WERI-Rb-1 (cell line): ENCODE results near the gene CTTN.
A peak's percentile ranks its signal among the peaks of the same experiment; 100 is the strongest.

Experiments used
- DNase-seq: peaks from one replicate; pipeline ENCODE4 v3.0.0-alpha.2; 2020
- H3K27ac ChIP-seq: fragments of 250-450 bp; sonication (Bioruptor Pico); 2 replicates; pipeline ENCODE4 v1.5.1; 2020; ENCODE audit warnings: mild to moderate bottlenecking, moderate library complexity
- H3K27me3 ChIP-seq: fragments of 250-450 bp; sonication (Bioruptor Pico); 2 replicates; pipeline ENCODE4 v1.5.1; 2021; ENCODE audit warnings: mild to moderate bottlenecking, low read depth, moderate library complexity; ENCODE audit not compliant: insufficient read depth, severe bottlenecking
- H3K36me3 ChIP-seq: fragments of 250-450 bp; sonication (Bioruptor Pico); 2 replicates; pipeline ENCODE4 v1.5.1; 2020; ENCODE audit warnings: mild to moderate bottlenecking, moderate library complexity
- H3K4me3 ChIP-seq: 2 replicates; pipeline ENCODE4 v1.5.1; 2011; ENCODE audit warnings: low read depth, mild to moderate bottlenecking, control low read depth, low read length
- H3K9me3 ChIP-seq: fragments of 250-450 bp; sonication (Bioruptor Pico); 2 replicates; pipeline ENCODE4 v1.5.1; 2021; ENCODE audit warnings: mild to moderate bottlenecking, moderate library complexity; ENCODE audit not compliant: severe bottlenecking
- TF ChIP-seq, protein P1 (sequence below): IDR thresholded peaks from 2 replicates; pipeline ENCODE4 v1.5.1; 2011; ENCODE audit warnings: low read depth, mild to moderate bottlenecking, control low read depth, inconsistent platforms, low read length

Gene CTTN

DNA sequence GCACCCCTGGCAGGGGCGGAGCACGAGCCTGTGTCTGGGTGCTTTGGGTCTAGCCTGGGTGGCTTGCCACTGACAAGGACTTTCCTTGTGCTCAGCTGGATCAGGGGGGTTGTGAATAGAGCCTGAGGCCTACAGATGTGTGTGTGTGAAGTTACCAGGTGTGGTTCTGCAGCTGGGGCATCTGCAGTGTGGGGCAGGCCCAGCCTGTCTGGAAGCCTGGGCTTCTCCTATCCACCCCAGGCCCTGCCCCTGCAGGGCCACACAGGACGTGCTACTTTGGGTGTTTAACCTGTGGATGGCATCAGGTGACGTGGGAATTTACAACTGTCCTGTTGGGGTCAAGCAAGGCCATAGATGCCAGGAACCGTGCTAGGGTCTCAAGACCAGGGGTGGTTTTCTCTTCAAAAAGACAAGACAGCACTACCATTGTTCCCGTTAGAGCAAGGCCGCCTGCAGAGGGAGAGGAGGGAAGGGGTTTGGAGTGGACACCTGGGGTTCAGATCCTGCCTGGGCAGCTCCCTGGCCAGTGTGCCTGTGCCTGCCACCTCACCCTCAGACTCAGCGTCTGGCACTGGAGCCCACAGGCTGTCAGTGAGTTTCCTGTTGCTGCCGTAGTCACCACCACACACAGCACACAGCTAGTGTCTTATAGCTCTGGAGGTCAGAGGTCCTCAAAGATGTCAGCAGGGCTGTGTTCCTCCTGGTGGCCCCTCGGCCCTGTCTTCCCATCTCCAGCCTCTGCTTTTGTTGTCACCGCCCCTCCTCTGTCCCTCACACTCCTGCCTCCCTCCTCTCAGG is 31.6 kb downstream of the CTTN start:
- DNase-seq = no peak
- Histone ChIP-seq H3K4me3 (no peak overlapping the region), H3K36me3 (peaks cover 71% of the 10 kb centered on the region), H3K27me3 (no peaks in the 10 kb centered on the region), H3K27ac (no peak overlapping the region), H3K9me3 (no peaks in the 10 kb centered on the region)
- TF ChIP-seq, protein P1, sequence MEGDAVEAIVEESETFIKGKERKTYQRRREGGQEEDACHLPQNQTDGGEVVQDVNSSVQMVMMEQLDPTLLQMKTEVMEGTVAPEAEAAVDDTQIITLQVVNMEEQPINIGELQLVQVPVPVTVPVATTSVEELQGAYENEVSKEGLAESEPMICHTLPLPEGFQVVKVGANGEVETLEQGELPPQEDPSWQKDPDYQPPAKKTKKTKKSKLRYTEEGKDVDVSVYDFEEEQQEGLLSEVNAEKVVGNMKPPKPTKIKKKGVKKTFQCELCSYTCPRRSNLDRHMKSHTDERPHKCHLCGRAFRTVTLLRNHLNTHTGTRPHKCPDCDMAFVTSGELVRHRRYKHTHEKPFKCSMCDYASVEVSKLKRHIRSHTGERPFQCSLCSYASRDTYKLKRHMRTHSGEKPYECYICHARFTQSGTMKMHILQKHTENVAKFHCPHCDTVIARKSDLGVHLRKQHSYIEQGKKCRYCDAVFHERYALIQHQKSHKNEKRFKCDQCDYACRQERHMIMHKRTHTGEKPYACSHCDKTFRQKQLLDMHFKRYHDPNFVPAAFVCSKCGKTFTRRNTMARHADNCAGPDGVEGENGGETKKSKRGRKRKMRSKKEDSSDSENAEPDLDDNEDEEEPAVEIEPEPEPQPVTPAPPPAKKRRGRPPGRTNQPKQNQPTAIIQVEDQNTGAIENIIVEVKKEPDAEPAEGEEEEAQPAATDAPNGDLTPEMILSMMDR = no peak

DNA sequence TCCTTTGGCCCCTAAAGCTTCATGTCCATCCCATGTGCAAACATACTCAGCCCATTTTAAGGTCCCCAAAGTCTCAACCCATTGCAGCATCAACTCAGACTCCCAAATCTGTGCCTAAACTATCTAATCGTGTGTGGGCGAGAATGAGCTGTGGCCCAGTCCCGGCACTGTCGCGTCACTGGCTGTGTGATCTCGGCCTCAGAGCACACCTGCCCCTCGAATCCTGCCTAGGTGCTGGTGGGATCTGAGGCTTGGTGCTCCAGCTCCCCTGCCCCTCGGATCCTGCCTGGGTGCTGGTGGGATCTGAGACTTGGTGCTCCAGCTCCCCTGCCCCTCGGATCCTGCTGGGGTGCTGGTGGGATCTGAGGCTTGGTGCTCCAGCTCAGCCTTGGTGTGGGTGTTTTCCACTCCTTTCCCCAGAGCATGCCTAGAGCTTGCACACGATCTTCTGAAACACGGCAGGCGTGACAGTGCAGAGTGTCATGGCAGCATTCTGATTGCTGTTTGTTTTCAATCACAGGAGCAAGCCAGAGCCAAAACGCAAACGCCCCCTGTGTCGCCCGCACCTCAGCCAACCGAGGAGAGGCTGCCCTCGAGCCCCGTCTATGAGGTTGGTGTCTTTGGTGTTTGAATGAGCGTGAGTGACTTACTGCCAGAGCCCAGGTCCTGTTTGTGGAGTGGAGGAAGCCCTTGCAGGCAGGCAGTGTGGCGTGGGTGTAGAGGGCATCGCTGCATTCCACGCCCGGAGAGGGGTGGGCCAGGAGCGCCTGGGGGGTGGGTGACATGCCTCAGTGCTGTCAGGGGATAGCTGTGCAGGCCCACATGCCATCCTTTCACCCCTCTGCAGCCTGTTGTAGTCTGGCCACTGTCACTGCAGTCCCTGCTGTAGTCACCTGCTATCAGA is 32.6 kb downstream of the CTTN start:
- Histone ChIP-seq H3K9me3 (no peaks in the 10 kb centered on the region), H3K4me3 (no peak overlapping the region), H3K36me3 (peaks cover 68% of the 10 kb centered on the region), H3K27ac (no peak overlapping the region), H3K27me3 (no peaks in the 10 kb centered on the region)
- TF ChIP-seq, protein P1 = no peak
- no peak for DNase-seq

DNA sequence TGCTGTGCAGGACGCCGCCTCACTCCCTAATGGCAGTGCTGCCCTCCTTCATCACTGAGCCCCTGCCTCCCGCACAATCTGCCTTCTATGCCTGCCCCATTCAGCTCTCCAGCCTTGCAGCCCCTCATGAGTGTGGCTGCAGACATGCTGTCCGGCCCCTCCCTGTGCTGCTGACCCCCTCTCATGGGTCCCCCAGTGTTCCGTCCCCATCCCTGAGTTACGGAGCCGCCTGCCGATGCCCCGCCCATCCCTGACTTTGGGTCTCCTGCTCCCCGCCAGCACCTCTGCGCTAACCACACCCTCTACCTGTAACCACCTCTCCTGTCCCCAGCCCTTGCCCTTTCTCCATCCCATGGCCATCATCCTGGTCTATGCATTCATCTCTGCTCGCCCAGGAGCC is 33.3 kb downstream of the CTTN start:
- Histone ChIP-seq H3K4me3 (no peak overlapping the region), H3K27ac (no peak overlapping the region), H3K27me3 (no peaks in the 10 kb centered on the region), H3K9me3 (no peaks in the 10 kb centered on the region), H3K36me3 (peaks cover 73% of the 10 kb centered on the region)
- no peak for DNase-seq
- TF ChIP-seq, protein P1 = no peak

GRCh38 chr11:70432065-70432464 is 33.7 kb downstream of the CTTN start:
- no peaks in the 10 kb centered on the region for H3K9me3 ChIP-seq
- peak; percentile 47 for DNase-seq
- TF ChIP-seq, protein P1 = no peak
- H3K27me3 ChIP-seq = no peaks in the 10 kb centered on the region
- H3K4me3 ChIP-seq = no peak overlapping the region
- peaks cover 76% of the 10 kb centered on the region for H3K36me3 ChIP-seq
- no peak overlapping the region for H3K27ac ChIP-seq

DNA sequence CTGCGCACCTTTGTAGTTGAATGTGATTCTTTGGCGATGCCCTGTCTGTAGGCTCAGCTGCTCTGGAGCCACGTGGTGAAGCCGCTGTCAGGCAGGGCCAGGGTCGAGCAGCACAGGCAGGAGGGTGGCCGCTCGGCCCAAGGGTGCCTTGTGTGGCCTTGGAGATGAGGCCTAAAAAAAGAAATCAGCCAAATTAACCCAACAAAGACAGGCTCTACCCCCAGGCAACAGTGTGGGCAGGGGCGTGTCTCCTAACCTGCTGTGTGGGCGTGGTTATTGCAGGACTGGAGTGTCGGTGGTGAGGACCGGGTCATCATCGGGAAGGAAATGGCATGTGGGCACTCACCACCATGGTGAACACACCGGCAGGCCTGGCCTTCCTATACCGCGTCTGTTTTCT is 34.3 kb downstream of the CTTN start:
- H3K27ac ChIP-seq = no peak overlapping the region
- DNase-seq = no peak
- H3K36me3 ChIP-seq = peaks cover 71% of the 10 kb centered on the region
- TF ChIP-seq, protein P1 = no peak
- H3K4me3 ChIP-seq = no peak overlapping the region
- H3K27me3 ChIP-seq = no peaks in the 10 kb centered on the region
- no peaks in the 10 kb centered on the region for H3K9me3 ChIP-seq
